LHCN-M2 (cell line): Measurements from ENCODE around the gene IRF1. TPM values are rescaled to one million over a fixed set of nuclear protein-coding genes. Genes with fewer than 3 reads are reported as not detected.

Experiments
- DNase-seq: peaks from one replicate; pipeline ENCODE4 v3.0.0-alpha.2; 2012; ENCODE audit warnings: low read depth
- total RNA-seq: library from RNA; depleted of rRNA; stranded (reverse); fragments of >200 nt; gene quantifications from 2 replicates; pipeline ENCODE4 v1.2.3, GENCODE V29; 2014

IRF1 gene
- total RNA-seq, 1 experiment from 2014 or later = 20.3 TPM

DNA sequence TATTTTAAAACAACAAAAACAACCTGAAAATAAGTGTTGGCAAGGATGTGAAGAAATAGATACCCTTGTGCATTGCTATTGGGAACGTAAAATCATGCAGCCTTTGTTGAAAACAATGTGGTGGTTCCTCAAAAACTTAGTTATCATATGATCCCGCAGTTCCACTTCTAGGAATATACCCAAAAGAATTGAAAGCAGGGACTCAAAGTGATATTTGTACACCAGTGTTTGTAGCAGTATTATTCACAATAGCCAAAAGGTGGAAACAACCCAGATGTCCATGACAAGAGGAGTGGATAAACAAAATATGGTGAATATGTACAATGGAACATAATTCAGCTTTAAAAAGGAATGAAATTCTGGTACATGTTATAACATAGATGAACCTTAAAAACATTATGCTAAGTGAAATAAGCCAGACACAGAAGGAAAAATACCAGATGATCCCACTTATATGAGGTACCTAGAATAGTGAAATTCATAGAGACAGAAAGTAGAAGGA, 29.0 kb downstream of the IRF1 start:
- DNase-seq = no peak

DNA sequence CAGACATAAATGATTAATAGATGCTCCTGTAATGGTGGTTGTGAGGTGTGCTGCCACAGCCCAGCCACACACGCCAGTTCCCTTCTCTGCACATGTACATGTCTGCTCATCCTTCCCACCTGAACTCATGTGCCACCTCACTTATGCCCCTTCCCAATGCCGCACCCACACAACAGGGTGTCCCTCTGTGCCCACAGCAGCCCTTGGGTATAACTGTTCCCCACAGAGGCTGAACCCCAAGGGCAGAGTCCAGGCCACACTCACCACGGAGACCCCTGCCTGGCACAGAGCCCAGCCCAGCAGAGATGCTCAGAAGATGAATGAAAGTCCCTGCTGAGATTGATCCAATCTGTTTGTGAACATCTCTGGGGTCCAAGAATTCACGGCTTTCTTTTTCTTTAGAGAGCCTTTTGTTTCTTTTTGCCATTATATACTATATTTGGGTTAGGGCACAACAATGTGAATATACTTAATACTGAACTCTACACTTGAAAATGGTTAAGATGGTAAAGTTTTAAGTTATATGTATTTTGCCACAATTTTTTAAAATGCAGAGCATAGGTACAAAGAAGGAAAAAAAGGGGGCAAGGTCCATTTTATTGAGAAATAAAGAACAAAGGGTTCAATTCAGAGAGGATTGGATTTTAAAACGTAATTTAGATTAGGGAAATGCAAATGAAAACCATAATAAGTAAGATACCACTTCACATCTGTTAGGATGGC, 29.6 kb downstream of the IRF1 start:
- no peak for DNase-seq

DNA sequence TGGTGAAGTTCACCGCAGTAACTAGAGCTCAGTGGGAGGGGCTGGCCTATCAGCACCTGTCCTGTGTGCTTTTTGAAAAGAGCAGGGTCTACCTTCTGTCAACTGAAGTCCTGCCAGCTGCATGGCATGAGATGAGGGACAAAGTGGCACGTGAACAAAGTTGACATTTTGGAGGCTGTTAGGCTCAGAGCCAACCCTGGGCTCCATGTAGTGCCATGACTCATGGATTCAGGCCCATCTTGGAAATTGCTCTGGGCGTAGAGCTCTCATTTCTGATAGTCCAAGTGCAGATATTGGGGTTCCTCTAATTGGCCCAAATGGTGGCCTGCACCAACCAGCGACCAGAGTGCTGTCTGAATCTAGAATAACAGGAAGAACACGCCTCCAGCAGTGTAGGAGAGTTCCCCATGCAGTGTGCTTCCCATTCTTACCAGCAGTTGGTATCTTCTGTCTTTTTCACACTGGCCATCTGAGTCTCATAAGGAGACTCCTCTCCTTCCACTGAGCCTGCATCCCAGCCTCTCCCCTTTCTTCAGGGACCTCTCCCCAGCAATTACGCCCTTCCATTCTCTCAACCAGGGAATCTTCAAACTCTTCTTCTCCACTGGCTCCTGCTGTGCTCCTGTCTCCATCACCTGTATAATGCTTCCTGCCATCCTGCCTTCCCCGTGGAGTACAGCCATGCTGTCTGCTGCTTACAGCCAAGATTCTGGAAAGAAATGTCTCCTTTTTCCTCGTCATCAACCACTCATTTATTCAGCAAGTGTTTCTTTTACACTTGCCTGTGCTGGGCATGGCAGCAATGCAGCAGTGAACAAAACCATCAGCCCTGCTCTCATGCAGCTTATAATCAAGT, 30.4 kb downstream of the IRF1 start:
- DNase-seq = no peak

DNA sequence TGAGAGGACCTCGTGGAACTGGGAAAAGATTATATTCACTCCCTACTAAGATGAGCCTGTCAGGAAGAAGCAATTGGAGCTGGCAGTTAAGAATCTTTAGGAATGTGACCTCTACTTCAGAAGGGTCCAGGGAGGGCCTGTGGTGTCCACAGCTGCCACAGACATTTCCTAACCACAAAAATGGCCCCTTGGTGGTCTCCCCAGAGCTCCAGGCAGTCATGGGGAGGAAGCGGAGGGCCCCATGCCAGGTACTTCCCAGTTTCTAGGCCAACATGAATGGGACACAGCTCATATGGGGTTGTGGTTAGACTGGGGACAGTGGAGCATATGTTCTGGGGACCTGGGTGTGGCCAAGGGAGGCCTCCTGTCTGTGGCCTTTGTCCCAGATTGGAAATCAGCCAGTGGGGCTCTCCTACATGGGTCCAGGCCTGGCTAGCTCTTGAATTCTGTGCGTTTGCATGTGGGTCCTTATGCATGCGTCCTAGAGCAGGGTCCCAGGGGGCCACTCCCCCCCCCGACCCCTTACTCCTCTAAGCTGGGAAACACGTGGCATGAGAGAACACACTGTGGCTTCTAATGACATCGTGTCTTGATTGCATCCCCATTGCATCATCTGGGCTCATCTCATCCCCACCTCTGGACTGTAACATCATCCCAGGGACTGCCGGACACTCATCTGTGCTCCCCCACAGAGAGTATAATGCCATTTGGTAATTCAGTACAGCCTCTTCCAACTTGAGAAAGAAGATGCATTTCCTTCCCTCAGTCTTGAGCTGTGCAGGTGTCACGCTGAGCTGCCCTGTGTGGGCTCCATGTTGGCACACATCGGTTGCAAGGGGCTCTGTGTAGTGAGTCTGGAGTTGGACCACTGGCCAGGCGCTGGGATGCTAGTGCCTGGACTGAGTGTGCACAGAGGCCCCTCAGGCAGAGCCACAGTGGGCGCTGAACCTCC, 31.3 kb downstream of the IRF1 start:
- DNase-seq = peak; percentile 72

DNA sequence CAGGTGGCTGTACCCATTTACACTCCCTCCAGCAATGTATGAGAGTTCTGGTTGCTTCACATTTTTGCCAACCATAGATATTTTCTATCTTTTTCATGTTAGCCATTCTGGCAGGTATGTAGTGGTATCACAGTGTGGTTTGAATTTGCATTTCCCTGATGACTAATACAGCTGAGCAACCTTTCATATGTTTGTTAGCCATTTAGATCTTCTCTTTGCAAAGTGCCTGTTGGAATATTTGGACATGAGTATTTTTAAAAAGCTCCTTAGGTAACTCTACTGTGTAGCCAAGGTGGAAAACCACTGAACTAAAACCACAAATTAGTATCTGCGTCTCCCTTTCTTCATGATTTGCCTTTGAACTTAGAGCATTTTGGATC, 31.9 kb downstream of the IRF1 start:
- DNase-seq = peak; percentile 61

DNA sequence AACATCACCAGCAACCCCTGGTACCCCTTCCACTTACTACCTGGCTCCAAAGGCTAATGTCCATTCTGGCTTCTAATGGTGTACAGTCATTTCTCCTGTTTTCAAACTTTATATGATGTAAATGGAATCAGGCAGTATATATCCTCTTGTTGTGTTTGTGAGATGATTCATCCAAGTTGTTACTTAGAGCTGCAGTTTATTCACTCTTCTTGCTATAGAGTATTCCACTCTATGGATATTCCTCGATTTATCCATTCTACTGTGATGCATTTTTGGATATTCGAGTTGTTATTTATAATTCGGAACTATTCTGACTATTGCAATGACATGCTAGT, 32.4 kb downstream of the IRF1 start:
- no peak for DNase-seq

DNA sequence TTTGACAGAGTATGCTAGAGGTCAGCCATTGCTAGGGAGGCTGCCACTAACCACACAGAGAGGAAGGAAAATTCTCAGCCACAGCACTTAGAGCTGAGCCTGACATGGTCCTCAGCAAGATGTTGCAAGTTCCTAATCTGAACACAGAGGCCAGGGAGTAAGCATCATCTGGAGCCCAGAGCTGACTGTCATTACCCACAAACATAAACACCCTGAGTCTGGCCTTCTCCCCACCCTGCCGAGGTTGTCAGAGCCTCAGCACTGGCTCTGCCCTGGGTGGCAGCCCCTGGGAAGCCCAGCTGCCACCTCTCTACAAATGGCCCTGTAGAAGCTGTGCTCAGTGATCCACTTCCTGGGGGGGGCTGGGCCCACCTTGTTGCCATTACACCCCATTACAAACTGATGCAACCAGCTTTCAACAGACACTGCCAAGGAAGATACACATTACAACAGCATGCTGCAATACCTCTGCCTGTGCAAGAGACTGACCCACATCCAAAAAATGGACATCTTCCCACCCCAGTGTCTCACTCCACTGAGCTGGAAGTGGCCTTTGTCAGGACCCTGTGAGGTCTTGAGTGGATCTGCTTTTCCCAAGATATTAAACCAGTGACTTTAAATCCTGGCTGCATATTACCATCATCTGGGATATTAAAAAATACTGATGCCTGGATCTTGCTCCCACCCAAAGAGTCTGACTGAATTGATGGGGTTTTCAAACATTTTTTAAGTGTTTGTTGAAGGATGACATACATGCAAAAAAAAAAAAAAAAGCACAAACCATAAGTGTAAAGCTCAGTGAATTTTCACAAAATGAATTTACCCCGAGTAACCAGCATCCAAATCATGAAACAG, 33.0 kb downstream of the IRF1 start:
- DNase-seq = peak; percentile 71

DNA sequence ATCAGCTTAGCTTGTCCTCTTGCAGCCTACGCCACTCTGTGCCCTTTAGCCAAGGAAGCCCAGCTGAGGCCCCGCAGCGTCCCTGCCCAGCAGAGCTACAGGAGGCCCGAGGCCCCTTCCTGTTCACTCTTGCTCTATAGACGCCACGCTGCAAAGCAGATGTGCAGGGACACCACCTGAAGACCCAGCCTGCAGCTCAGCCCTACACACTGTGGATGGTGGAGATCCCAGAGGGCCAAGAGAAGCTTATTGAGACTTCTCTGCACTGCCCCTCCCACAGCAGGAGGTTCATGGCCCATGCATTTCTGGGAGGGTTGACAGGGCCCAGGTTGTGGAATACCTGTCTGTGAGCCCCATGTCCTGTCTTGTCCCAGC, 33.6 kb downstream of the IRF1 start:
- no peak for DNase-seq

DNA sequence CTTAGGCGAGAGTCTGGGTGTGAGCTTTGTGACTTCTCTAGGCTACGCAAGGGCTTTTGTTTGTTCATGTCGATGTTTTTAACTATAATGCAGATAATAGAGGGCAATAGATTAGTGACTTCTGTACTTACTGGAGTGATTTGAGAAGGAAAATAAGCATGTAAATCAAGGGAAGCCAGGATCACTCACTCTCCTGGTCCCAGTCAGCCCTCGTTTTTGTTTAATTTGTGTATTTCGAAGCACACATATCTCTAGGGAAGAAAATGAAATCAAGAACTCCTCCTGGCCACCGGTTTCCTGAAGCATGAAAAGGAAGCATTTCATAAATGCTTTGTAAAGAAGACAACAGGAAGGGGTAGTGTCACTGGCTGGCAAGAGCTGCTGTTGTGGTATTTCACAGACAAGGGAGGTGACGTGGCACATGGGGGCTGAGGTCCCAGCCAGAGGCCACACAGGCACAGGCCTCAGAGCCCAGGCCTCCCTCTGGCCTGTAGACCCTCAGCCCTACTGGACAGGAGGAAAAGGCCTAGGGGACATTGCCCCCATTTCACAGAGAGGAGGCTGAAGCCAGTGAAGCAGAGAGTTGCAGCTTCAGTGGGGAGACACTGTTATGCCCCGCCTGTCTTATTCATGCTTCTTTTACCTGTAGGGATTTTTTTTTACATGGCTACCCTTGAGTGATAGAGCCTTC, 34.1 kb downstream of the IRF1 start:
- DNase-seq = peak; percentile 65

DNA sequence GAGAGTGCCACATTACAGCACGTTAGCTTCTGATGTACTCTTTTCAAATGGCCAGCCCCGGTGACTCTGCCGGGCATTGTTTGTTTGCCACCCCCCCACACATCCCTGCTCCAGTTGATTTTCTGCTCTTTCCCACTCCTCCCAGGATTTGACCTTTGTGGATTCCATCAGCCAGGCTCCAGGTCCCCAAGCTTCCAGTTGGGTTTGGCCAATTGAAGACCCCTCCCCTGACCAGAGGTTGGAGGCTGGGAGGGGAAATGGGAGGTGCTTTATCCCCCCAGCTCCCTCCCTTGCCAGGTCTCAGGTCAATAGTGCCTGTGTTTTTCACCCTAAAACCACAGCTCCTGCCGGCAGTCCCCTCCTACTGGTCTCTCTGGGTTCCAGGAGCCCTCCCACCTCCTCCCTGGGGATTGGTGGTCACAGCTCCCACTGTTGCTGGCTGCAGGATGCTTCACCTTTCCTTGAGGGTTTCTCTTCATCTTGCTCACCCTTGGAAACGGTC, 34.9 kb downstream of the IRF1 start:
- no peak for DNase-seq

DNA sequence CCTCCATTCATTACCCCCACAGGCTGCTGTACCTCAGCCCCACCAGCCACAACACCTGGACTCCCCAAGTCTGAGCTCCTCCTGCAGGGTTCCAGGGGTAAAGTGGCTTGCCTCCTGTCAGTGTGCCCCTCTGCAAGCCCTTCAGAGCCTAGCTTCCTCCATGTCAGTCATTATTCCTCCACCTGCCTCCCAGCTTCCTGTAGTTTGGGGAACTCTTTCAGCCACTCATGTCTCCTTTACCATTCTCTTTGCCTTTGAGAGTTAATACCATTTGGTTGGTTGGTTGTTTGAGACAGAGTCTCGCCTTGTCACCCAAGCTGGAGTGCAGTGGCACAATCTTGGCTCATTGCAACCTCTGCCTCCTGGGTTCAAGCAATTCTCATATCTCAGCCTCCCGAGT, 36.2 kb downstream of the IRF1 start:
- no peak for DNase-seq

DNA sequence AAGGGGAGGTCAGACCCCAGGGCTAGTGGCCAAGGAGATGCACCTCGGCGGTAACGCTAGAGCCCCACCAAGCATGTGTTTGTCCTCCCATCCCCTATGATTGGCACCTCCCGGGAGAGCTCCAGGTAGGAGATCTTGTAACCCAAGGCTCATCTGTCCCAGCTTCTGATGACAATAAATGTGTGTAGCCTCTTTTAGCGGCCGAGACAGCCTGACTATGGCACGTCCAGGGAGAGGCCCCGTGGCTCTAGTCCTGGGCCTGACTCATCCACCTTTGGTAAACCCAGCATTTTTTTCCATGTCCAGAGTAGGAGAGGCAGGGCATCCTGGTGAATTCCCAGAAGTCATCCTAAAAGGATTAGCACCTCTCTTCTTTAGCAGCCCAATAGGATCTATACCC, 39.2 kb downstream of the IRF1 start:
- DNase-seq = no peak

DNA sequence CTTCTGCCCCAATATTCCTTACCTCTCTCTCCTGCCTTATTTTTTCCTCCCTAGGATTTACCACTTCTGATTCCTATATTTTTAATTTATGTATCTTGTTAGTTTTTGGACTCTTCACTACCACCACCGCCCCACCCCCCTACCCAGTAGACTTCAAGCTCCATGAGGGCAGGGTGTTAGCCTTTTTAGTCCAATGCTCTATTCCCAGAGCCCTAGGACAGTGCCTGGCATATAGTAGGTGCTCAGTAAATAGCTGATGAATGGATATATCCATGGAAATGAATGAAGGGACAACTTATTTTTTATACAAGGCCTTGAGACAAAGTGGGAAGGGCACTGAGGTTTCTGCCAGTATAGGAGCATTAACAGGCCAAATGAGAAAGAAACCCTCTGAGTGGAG, 41.5 kb downstream of the IRF1 start:
- no peak for DNase-seq

DNA sequence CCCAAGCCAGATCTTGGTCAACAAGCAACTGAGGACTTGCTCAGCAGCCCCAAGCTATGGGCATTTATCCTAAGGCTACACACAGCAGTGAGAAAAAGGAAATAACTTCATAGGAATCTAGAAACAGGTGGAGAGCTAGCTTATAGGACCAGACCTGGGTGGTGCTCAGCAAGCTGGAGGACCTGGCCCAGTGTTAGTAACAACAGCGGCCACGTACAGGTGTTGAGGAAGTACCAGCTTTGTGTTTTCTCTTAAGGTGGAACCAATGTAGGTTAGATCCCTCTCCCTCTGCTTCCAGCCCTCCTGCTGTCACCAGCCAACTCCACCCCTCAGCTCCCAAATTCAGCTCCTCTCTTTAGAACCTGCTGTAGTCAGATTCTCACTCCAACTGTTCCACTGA, 43.4 kb downstream of the IRF1 start:
- DNase-seq = no peak

DNA sequence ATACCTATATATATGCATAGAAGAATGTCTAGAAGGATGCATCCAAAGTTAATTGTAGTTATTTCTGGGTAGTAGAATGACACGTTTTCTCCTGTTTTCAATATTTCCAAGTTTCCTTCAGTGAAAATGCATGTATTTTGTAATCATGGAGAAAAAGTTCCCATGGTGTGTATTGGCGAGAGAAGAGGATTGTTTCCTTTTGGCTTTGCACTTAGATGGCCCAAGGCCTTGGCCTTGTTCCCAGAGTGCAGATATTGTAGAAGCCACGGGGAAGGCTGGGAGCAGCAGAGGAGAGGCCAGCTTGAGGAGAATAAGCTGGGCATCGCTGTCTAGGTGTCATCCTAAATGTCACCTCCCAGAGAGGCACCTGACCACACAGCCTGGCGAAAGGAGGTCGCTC, 44.0 kb downstream of the IRF1 start:
- no peak for DNase-seq

DNA sequence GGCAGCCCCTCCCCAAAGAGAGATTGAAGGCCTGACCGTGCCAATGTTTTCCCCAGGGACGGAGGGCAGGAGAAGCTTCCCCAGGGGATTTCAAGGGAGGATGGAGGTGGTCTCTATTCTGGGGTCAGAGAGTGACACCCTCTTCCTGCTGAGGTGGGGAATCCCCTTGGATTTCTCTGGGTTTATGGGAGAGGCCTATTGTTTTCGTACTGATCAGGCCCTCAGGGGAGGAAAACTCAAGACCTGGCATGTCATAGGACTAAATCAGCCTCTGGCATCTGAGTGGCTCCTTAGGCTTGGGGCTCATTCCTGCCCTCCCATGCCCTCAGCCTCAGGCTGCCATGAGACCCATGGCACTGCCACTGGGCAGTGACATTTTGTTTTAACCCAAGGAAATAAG, 44.6 kb downstream of the IRF1 start:
- no peak for DNase-seq

DNA sequence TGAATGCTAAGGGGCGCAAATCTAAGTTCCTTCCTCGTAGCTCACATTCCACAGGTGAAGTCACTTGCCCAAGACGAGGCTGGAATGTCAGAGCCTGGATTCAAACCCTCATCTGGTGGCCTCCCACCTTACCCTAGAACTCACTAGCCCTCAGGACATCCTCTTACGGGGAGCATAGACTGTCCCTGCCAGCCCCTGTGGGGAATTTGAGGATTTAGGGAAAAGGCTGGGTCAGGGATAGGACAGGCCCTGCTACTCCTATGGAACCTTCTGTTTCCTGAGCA, 45.0 kb downstream of the IRF1 start:
- no peak for DNase-seq

DNA sequence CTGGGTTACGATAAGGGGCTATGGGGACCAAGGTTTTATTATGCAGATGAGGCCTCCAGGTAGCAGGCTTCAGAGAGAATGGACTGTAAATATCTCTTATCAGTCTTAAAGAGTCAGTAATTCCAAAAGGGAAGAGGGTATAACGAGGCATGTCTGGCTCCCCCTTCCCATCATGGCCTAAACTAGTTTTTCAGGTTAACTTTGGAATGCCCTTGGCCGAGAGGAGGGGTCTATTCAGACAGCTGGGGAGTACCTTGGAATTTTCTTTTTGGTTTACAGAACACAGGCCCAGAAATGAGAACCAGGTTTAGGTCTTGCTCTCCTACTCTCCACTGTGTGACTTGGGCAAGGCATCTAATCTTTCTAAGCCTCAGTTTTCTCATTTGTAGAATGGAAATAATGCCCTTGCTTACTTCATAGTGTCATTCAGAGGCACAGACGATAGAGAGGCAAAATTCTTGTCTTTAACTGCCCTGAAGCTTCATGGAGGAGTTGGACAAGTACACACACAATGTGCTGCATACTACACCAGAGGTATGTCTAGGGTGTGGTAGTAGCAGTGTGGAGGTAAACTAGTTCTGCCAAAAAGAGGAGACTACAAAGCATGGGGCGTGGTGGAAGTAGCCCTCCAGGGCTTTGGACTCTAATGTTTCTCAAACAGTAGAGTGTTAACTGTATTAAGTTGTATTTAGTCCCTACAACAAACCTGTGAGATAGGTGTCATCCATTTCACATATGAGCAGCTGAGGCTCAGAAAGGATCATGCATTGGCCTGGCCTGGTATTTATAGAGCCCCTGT, 45.5 kb downstream of the IRF1 start:
- DNase-seq = no peak

DNA sequence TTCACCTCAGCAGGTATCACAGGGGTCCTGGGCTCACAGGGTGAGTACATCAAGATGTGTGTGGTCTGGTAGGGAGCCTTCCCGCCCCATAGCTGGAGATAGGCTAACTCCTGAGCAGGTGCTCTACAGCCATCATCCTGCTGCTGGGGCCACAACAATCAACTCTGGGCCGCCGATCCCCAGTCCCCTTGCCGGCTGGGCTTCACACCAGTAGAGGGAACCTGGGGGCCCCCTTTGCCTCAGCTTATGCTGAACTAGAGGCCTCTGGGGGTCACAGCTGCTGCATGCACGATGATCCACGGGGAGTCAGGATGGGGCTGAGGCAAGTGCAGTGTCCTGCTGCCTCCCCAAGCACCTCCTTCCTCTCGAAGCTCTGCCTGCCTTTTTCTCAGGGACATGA, 46.5 kb downstream of the IRF1 start:
- DNase-seq = no peak
